OCI-LY3 (cell line): ENCODE data around the gene AMBRA1.

Experiments
- H2AFZ ChIP-seq: fragments of 200-600, 300-600 bp; shearing (Covaris generic); 2 replicates; pipeline ENCODE4 v1.6.0; 2014; ENCODE audit warnings: antibody characterized with exemption, low read depth, low read length
- H3K27ac ChIP-seq: fragments of 200-600, 300-600 bp; sonication (generic); 2 replicates; pipeline ENCODE4 v1.5.1; 2014; ENCODE audit warnings: mild to moderate bottlenecking, low read length, moderate library complexity, mixed read lengths
- H3K27me3 ChIP-seq: fragments of 200-600, 300-600 bp; sonication (generic); 2 replicates; pipeline ENCODE4 v1.6.1; 2014; ENCODE audit warnings: low read depth, low read length, mixed read lengths
- H3K36me3 ChIP-seq: fragments of 200-600, 300-600 bp; sonication (generic); replicated peaks from 2 replicates; pipeline ENCODE3; 2014; ENCODE audit warnings: low read depth, low read length, mixed read lengths
- H3K4me1 ChIP-seq: fragments of 300-600, 200-600 bp; sonication (generic); 2 replicates; pipeline ENCODE4 v1.6.1; 2014; ENCODE audit warnings: low read length, mixed read lengths
- H3K4me2 ChIP-seq: fragments of 200-600, 300-600 bp; sonication (generic); 2 replicates; pipeline ENCODE4 v1.6.1; 2014; ENCODE audit warnings: low read length, mixed read lengths
- H3K4me3 ChIP-seq: fragments of 300-600, 200-600 bp; sonication (generic); 2 replicates; pipeline ENCODE4 v1.5.1; 2014; ENCODE audit warnings: antibody characterized with exemption, mild to moderate bottlenecking, low read length, moderate library complexity
- H3K79me2 ChIP-seq: fragments of 300-600, 200-600 bp; shearing (Covaris generic); 2 replicates; pipeline ENCODE4 v1.6.1; 2014; ENCODE audit warnings: mild to moderate bottlenecking, low read length, mixed read lengths
- H3K9ac ChIP-seq: fragments of 300-600, 200-600 bp; shearing (Covaris generic); 2 replicates; pipeline ENCODE4 v1.6.0; 2014; ENCODE audit warnings: mild to moderate bottlenecking, low read length, moderate library complexity
- H3K9me3 ChIP-seq: fragments of 200-600, 300-600 bp; shearing (Covaris generic); 2 replicates; pipeline ENCODE4 v1.6.1; 2014; ENCODE audit warnings: low read length, mixed read lengths; ENCODE audit not compliant: insufficient read depth
- H4K20me1 ChIP-seq: fragments of 200-600, 300-600 bp; sonication (generic); 2 replicates; pipeline ENCODE4 v1.6.1; 2016; ENCODE audit warnings: low read length, mixed read lengths; ENCODE audit not compliant: insufficient read depth
- CTCF ChIP-seq: fragments of 200-600, 300-600 bp; sonication (generic); IDR thresholded peaks from 2 replicates; pipeline ENCODE4 v1.5.1; 2014; ENCODE audit warnings: antibody characterized with exemption, low read length, low read depth
- EZH2phosphoT487 ChIP-seq: fragments of 200-600 bp; shearing (Covaris generic); IDR thresholded peaks from 2 replicates; pipeline ENCODE4 v1.6.1; 2018; ENCODE audit warnings: antibody characterized with exemption, mixed run types, low read depth

The AMBRA1 gene

GRCh38 chr11:46376258-46377050 lies 217.4 kb downstream of the AMBRA1 start:
- Histone ChIP-seq H3K27ac (no peak overlapping the region), H3K4me3 (no peak overlapping the region), H4K20me1 (no peaks in the 10 kb centered on the region), H3K4me1 (peaks cover 3% of the 10 kb centered on the region; the same call in 1 of the 2 replicates), H3K79me2 (no peaks in the 10 kb centered on the region), H3K9ac (no peak overlapping the region), H2AFZ (no peak overlapping the region), H3K4me2 (no peak overlapping the region), H3K9me3 (no peaks in the 10 kb centered on the region), H3K36me3 (peaks cover 3% of the 10 kb centered on the region), H3K27me3 (no peaks in the 10 kb centered on the region)
- no peak for TF ChIP-seq EZH2phosphoT487
- TF ChIP-seq CTCF: no peak

- Histone ChIP-seq H3K79me2 (no peaks in the 10 kb centered on the region), H2AFZ (no peak overlapping the region), H3K27me3 (no peaks in the 10 kb centered on the region), H4K20me1 (no peaks in the 10 kb centered on the region), H3K9ac (no peak overlapping the region), H3K4me3 (no peak overlapping the region), H3K4me1 (peaks cover 3% of the 10 kb centered on the region; the same call in 1 of the 2 replicates), H3K27ac (no peak overlapping the region), H3K36me3 (peaks cover 3% of the 10 kb centered on the region), H3K4me2 (no peak overlapping the region), H3K9me3 (no peaks in the 10 kb centered on the region)
- TF ChIP-seq EZH2phosphoT487 (no peak), CTCF (no peak)
Observed at GRCh38 chr11:46375392-46376101, 218.3 kb downstream of the AMBRA1 start.

GRCh38 chr11:46374815-46375214 lies 219.0 kb downstream of the AMBRA1 start:
- Histone ChIP-seq H3K36me3 (peaks cover 8% of the 10 kb centered on the region), H3K27me3 (no peaks in the 10 kb centered on the region), H4K20me1 (no peaks in the 10 kb centered on the region), H3K27ac (no peak overlapping the region), H3K79me2 (no peaks in the 10 kb centered on the region), H3K9ac (no peak overlapping the region), H3K9me3 (no peaks in the 10 kb centered on the region), H3K4me3 (no peak overlapping the region), H3K4me2 (no peak overlapping the region), H3K4me1 (no peaks in the 10 kb centered on the region), H2AFZ (no peak overlapping the region)
- TF ChIP-seq EZH2phosphoT487: no peak
- TF ChIP-seq CTCF: no peak
